ENCODE results near the gene IFNA8.

Gene IFNA8

GRCh38 chr9:21415493-21416267, 6.8 kb downstream of the IFNA8 start:
- CTCF ChIA-PET: interaction anchor here (0.7 to 2.0 kb wide), 3 partner anchors 10 to 19 kb away, joined by 3 to 8 read pairs (median 3); no protein-coding TSS in a partner anchor
- no peak overlapping the region for H3K27ac ChIP-seq (ENCODE audit: extremely low read depth, low read depth, low read length)
- no peak for TF ChIP-seq ZNF2 (tag by site-specific recombination; IDR thresholded peaks at IDR 0.05)
- TF ChIP-seq, protein P1, sequence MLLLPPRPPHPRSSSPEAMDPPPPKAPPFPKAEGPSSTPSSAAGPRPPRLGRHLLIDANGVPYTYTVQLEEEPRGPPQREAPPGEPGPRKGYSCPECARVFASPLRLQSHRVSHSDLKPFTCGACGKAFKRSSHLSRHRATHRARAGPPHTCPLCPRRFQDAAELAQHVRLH (tag by site-specific recombination; IDR thresholded peaks at IDR 0.05): no peak
- no peak for TF ChIP-seq ZNF112 (tag by site-specific recombination; IDR thresholded peaks at IDR 0.05)
- no peak for TF ChIP-seq ZNF521 (tag by site-specific recombination; IDR thresholded peaks at IDR 0.05)
- no peak for TF ChIP-seq ZNF544 (tag by site-specific recombination; IDR thresholded peaks at IDR 0.05)
- TF ChIP-seq ZNF658 (tag by site-specific recombination; IDR thresholded peaks at IDR 0.05): no peak
- no peak for TF ChIP-seq KLF1 (tag by site-specific recombination; IDR thresholded peaks at IDR 0.05)
- no peak for TF ChIP-seq PRDM1 (tag by site-specific recombination; IDR thresholded peaks at IDR 0.05)
- TF ChIP-seq ZNF132 (tag by site-specific recombination; IDR thresholded peaks at IDR 0.05; ENCODE audit: borderline replicate concordance): no peak
- TF ChIP-seq, protein P2, sequence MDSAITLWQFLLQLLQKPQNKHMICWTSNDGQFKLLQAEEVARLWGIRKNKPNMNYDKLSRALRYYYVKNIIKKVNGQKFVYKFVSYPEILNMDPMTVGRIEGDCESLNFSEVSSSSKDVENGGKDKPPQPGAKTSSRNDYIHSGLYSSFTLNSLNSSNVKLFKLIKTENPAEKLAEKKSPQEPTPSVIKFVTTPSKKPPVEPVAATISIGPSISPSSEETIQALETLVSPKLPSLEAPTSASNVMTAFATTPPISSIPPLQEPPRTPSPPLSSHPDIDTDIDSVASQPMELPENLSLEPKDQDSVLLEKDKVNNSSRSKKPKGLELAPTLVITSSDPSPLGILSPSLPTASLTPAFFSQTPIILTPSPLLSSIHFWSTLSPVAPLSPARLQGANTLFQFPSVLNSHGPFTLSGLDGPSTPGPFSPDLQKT (IDR thresholded peaks at IDR 0.05; ENCODE audit: borderline replicate concordance, low read depth, low read length): no peak
- H3K36me3 ChIP-seq (ENCODE audit: control insufficient read depth in 2 of 2, insufficient read depth in 1 of 2, low read length in 2 of 2): no peaks in the 10 kb centered on the region
- POLR2A ChIA-PET: no interaction called here
- H3K4me1 ChIP-seq (ENCODE audit: control insufficient read depth, insufficient read depth, low read length): no peaks in the 10 kb centered on the region
- H3K9me3 ChIP-seq (ENCODE audit: control insufficient read depth, insufficient read depth, low read depth, low read length): no peaks in the 10 kb centered on the region
- no peak overlapping the region for H3K4me3 ChIP-seq (ENCODE audit: low read depth, low read length)

- H3K9me3 ChIP-seq (ENCODE audit: control insufficient read depth, insufficient read depth, low read depth, low read length): no peaks in the 10 kb centered on the region
- no peak overlapping the region for H3K27ac ChIP-seq (ENCODE audit: extremely low read depth, low read depth, low read length)
- ChIA-PET CTCF (interaction anchor here (0.7 to 1.7 kb wide), 2 partner anchors 32 to 143 kb away, joined by 3 to 6 read pairs; no protein-coding TSS in a partner anchor), POLR2A (no interaction called here)
- H3K36me3 ChIP-seq (ENCODE audit: control insufficient read depth in 2 of 2, insufficient read depth in 1 of 2, low read length in 2 of 2): no peaks in the 10 kb centered on the region
- no peak overlapping the region for H3K4me3 ChIP-seq (ENCODE audit: low read depth, low read length)
- TF ChIP-seq ZNF677 (tag by site-specific recombination; IDR thresholded peaks at IDR 0.05) (no peak), PRDM4 (tag by site-specific recombination; IDR thresholded peaks at IDR 0.05) (no peak), KLF1 (tag by site-specific recombination; IDR thresholded peaks at IDR 0.05) (no peak)
- no peaks in the 10 kb centered on the region for H3K4me1 ChIP-seq (ENCODE audit: control insufficient read depth, insufficient read depth, low read length)
Measured at GRCh38 chr9:21428235-21428634, 19.3 kb downstream of the IFNA8 start.

DNA sequence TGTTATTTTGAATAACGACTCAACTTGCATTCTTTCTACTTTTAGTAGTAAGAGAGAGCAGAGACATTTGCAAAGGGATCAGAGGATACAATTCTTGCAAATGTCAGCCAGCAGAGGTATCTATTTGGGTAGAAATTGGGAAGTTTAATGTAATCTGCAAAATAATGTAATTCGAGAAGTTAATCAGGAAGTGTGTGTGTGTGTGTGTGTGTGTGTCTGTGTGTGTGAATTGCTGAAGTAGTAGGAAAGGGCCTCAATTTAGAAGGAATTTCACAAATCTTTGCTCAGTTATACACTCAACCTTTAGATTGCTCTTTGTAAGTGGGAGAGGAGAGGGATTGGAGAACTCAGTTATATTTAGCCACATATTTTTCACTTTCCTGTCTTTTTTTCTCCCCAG, 20.3 kb downstream of the IFNA8 start:
- no peaks in the 10 kb centered on the region for H3K9me3 ChIP-seq (ENCODE audit: control insufficient read depth, insufficient read depth, low read depth, low read length)
- H3K27ac ChIP-seq (ENCODE audit: extremely low read depth, low read depth, low read length): no peak overlapping the region
- no peak for TF ChIP-seq ZFP37 (tag by site-specific recombination; IDR thresholded peaks at IDR 0.05)
- TF ChIP-seq, protein P3, sequence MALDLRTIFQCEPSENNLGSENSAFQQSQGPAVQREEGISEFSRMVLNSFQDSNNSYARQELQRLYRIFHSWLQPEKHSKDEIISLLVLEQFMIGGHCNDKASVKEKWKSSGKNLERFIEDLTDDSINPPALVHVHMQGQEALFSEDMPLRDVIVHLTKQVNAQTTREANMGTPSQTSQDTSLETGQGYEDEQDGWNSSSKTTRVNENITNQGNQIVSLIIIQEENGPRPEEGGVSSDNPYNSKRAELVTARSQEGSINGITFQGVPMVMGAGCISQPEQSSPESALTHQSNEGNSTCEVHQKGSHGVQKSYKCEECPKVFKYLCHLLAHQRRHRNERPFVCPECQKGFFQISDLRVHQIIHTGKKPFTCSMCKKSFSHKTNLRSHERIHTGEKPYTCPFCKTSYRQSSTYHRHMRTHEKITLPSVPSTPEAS (tag by site-specific recombination; IDR thresholded peaks at IDR 0.05): peak; percentile 34; the same call in 1 of the 2 replicates
- no peaks in the 10 kb centered on the region for H3K36me3 ChIP-seq (ENCODE audit: control insufficient read depth in 2 of 2, insufficient read depth in 1 of 2, low read length in 2 of 2)
- ChIA-PET POLR2A (no interaction called here), CTCF (no interaction called here)
- H3K4me3 ChIP-seq (ENCODE audit: low read depth, low read length): no peak overlapping the region
- H3K4me1 ChIP-seq (ENCODE audit: control insufficient read depth, insufficient read depth, low read length): no peaks in the 10 kb centered on the region

Measured in HEK293 (cell line).